Gastroesophageal sphincter (tissue), 4 donors: ENCODE data around the gene PCGF1. TPM values are rescaled to one million over a fixed set of nuclear protein-coding genes. Genes with fewer than 3 reads are reported as not detected.

Experiments
- ATAC-seq: fragments of 150-250 bp; one replicate; pipeline ENCODE4 v1.9.1; 2016; ENCODE audit warnings: mild to moderate bottlenecking, moderate library complexity
- H3K27ac ChIP-seq, 4 donors: fragments of 200-600 bp; sonication (generic) in 3 of 4; 1 replicate in 3 of 4; 2 replicates in 1 of 4; pipeline ENCODE4 v1.5.1; 2016 to 2019
- H3K27me3 ChIP-seq: fragments of 200-600 bp; sonication (generic); one replicate; pipeline ENCODE4 v1.5.1; 2019
- H3K36me3 ChIP-seq, 2 donors: fragments of 200-600 bp; sonication (generic); one replicate each; pipeline ENCODE4 v1.5.1; 2019; ENCODE audit warnings: control low read depth in 1 of 2
- H3K4me1 ChIP-seq, 3 donors: fragments of 200-600 bp; sonication (generic); 1 replicate in 2 of 3; 2 replicates in 1 of 3; pipeline ENCODE4 v1.5.1; 2016 to 2019; ENCODE audit warnings: control low read depth in 2 of 3
- H3K4me3 ChIP-seq, 2 donors: fragments of 200-600 bp; sonication (generic); one replicate each; pipeline ENCODE4 v1.5.1; 2019; ENCODE audit warnings: mild to moderate bottlenecking in 1 of 2, moderate library complexity in 1 of 2
- H3K9me3 ChIP-seq, 3 donors: fragments of 200-600 bp; sonication (generic); one replicate each; pipeline ENCODE4 v1.5.1; 2017 to 2019; ENCODE audit warnings: control low read depth in 2 of 3
- CTCF ChIP-seq, 4 experiments: fragments of 200-600 bp in 2 of 4; fragments of 450-650 bp in 2 of 4; sonication (generic) in 1 of 4; IDR thresholded peaks; one replicate each; pipeline ENCODE4 v1.5.1; 2017 to 2019; ENCODE audit warnings: antibody characterized with exemption in 4 of 4, mild to moderate bottlenecking in 2 of 4, moderate library complexity in 2 of 4
- EP300 ChIP-seq: sonication (generic); formaldehyde crosslinking; IDR thresholded peaks from one replicate; pipeline ENCODE4 v1.6.1; 2017; ENCODE audit warnings: antibody characterized with exemption, mild to moderate bottlenecking
- POLR2A ChIP-seq, 2 donors: fragments of 450-650 bp; IDR thresholded peaks; one replicate each; pipeline ENCODE4 v1.6.1; 2017; ENCODE audit warnings: antibody characterized with exemption in 2 of 2, mild to moderate bottlenecking in 2 of 2, moderate library complexity in 1 of 2
- POLR2AphosphoS5 ChIP-seq: sonication (generic); formaldehyde crosslinking; IDR thresholded peaks from one replicate; pipeline ENCODE4 v1.6.1; 2017; ENCODE audit warnings: antibody characterized with exemption
- WGBS, 2 donors: methylation state at CpG; one replicate each; pipeline ENCODE4 v1.1.5; 2018; ENCODE audit warnings: low coverage in 1 of 2; 5-methylcytosine and 5-hydroxymethylcytosine counted together
- total RNA-seq, 4 donors: library from RNA; depleted of rRNA; stranded (reverse); fragments of >200 nt; gene quantifications; one replicate each; pipeline ENCODE4 v1.1.0, GENCODE V29; 2016

PCGF1 gene
- total RNA-seq, 4 donors from 2014 or later: 9.6 to 24.0 (median 18.2) TPM

DNA sequence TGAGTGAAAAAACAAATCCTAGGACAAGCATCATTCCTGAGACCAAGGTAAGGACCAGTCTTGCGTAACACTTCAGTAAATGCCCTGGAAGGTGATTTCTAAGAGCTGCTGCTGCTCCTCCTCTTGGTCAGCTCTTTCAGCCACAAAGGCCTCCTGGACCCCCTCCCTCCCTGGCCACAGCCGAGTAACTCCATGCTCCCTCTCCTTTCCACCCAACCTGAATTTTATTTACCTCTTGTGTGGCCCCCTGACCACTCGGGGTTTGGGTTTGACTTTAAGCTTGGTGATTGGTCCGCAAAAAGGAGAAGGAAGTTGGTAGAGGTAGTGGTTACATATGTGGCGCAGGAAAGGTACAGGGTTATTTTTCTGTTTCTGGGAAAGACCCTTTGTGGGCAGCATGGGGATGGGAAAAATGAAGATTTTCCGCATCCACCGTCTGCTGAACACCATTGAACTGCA, 31.4 kb upstream of the PCGF1 start:
- H3K27ac ChIP-seq: no peak overlapping the region
- no peak for ATAC-seq
- H3K9me3 ChIP-seq: no peaks in the 10 kb centered on the region
- 70 to 88% methylated on average over 1 to 7 of the region's 7 CpGs for WGBS, 2 donors
- TF ChIP-seq CTCF (IDR thresholded peaks at IDR 0.05) (no peak), EP300 (no peak), POLR2AphosphoS5 (no peak)
- H3K27me3 ChIP-seq: peaks cover 9% of the 10 kb centered on the region
- no peak overlapping the region for H3K4me3 ChIP-seq
- H3K4me1 ChIP-seq: peaks cover 0 to 2% (median 0%) of the 10 kb centered on the region in 3 donors
- peaks cover 0 to 9% of the 10 kb centered on the region in 2 donors for H3K36me3 ChIP-seq

DNA sequence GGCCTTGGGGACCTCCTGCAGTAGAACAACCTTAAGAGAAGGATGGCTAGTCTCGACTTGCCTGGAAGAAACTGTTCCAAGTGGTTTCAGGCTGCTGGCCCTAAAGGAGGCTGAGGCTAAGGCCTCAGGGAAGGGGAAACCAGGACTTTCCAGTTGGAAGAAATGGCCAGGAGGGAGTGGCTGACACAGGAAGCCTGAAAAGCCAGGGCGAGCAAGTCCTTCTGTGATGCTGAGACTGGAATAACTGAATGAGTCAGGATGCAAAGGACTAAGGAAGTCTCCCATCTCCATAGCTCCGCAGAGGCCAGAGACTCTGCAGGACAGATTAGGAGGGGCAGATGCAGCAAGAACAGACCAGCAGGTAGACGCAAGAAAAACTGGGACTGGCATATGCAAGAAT, 29.6 kb upstream of the PCGF1 start:
- H3K27ac ChIP-seq: no peak overlapping the region
- WGBS, 2 donors: 64 to 71% methylated on average over 3 to 4 of the region's 4 CpGs
- H3K4me3 ChIP-seq: no peak overlapping the region
- peaks cover 9% of the 10 kb centered on the region for H3K27me3 ChIP-seq
- ATAC-seq: no peak
- H3K4me1 ChIP-seq: peaks cover 0 to 4% (median 2%) of the 10 kb centered on the region in 3 donors
- H3K9me3 ChIP-seq: no peaks in the 10 kb centered on the region
- H3K36me3 ChIP-seq: peaks cover 0 to 27% of the 10 kb centered on the region in 2 donors
- no peak for TF ChIP-seq CTCF (IDR thresholded peaks at IDR 0.05)
- TF ChIP-seq POLR2A (IDR thresholded peaks at IDR 0.05): no peak
- TF ChIP-seq POLR2AphosphoS5: no peak
- no peak for TF ChIP-seq EP300

DNA sequence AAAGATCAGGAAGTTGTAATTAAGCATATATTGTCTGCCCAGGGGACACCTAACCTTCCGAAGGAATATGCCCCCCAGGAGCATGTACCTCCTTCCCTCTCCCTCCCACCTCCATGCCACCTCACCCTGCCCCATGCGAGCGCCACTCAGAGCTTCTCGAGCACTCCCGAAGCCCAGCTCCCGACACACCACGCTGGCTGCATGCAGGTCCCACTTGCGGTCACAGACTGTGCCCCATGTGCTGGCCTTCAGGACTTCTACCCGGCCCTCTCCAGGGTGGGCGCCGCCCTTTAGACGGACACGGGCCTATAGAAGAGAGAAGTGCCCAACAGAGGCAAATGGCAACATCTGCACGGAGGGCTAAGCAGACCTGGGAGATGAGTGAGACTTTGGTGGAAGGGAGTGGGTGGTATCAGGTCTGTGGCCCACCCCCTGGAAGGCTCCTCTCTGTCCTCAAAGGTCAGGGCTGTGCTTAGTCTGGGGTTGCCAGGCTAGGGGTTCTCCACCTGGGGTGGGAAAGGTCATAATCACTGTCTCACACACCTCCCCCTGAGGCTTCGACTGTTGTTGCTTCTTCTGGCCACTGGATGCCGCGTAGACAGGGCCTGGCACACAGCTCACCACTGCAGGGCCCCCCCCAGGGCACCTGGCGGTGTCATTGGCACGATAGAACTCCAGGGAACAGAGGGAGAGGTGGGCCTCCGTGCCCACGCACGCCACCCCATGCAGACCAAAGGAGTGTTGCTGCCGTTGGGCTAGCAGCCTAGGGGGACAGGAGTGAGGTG, 28.9 kb upstream of the PCGF1 start:
- H3K36me3 ChIP-seq: peaks cover 0 to 35% of the 10 kb centered on the region in 2 donors
- no peak overlapping the region for H3K27ac ChIP-seq
- no peaks in the 10 kb centered on the region for H3K9me3 ChIP-seq
- no peak overlapping the region for H3K4me3 ChIP-seq
- no peak for ATAC-seq
- 85 to 90% methylated on average over 4 to 8 of the region's 23 CpGs for WGBS, 2 donors
- H3K27me3 ChIP-seq: peaks cover 9% of the 10 kb centered on the region
- peaks cover 0 to 12% (median 3%) of the 10 kb centered on the region in 3 donors for H3K4me1 ChIP-seq
- no peak for TF ChIP-seq CTCF (IDR thresholded peaks at IDR 0.05)
- no peak for TF ChIP-seq EP300
- no peak for TF ChIP-seq POLR2AphosphoS5
- TF ChIP-seq POLR2A (IDR thresholded peaks at IDR 0.05): no peak

- no peaks in the 10 kb centered on the region for H3K9me3 ChIP-seq
- H3K27ac ChIP-seq: no peak overlapping the region
- H3K4me1 ChIP-seq: peaks cover 0 to 20% (median 9%) of the 10 kb centered on the region in 3 donors
- no peak for TF ChIP-seq POLR2AphosphoS5
- no peak for TF ChIP-seq EP300
- no peak for TF ChIP-seq POLR2A (IDR thresholded peaks at IDR 0.05)
- TF ChIP-seq CTCF (IDR thresholded peaks at IDR 0.05): no peak
- no peak overlapping the region for H3K4me3 ChIP-seq
- no peak for ATAC-seq
- peaks cover 0 to 35% of the 10 kb centered on the region in 2 donors for H3K36me3 ChIP-seq
- WGBS, 2 donors: no CpG with 5 or more reads among the region's 10 CpGs
- peaks cover 9% of the 10 kb centered on the region for H3K27me3 ChIP-seq
These were observed 28.0 kb upstream of the PCGF1 start for GRCh38 chr2:74535440-74535965.

GRCh38 chr2:74534411-74534810, 26.9 kb upstream of the PCGF1 start:
- WGBS, 2 donors: 55% methylated on average over 2 of the region's 12 CpGs; no CpG with 5 or more reads in 1 of the 2 donors
- Histone ChIP-seq H3K36me3 (peaks cover 0 to 35% of the 10 kb centered on the region in 2 donors), H3K9me3 (no peaks in the 10 kb centered on the region), H3K4me1 (peaks cover 0 to 23% (median 9%) of the 10 kb centered on the region in 3 donors), H3K27ac (no peak overlapping the region), H3K4me3 (no peak overlapping the region), H3K27me3 (peaks cover 6% of the 10 kb centered on the region)
- ATAC-seq: no peak
- no peak for TF ChIP-seq CTCF (IDR thresholded peaks at IDR 0.05)
- TF ChIP-seq POLR2AphosphoS5: no peak
- TF ChIP-seq POLR2A (IDR thresholded peaks at IDR 0.05): no peak
- no peak for TF ChIP-seq EP300
